Mucosa of stomach (tissue), 1 donor: ENCODE data around the gene PIK3CB.
"Not testable (repeated sequence)": the region's sequence is repeated elsewhere in the genome, so short reads cannot be mapped to it uniquely, and the experiment has no call there.

ENCODE experiments used
- H3K27me3 ChIP-seq: one replicate; pipeline ENCODE4 v1.7.0; 2013; ENCODE audit warnings: mild to moderate bottlenecking, low read length; ENCODE audit not compliant: control insufficient read depth, insufficient read depth
- H3K36me3 ChIP-seq: one replicate; pipeline ENCODE4 v1.7.0; 2013; ENCODE audit warnings: low read length; ENCODE audit not compliant: control insufficient read depth, insufficient read depth
- H3K4me1 ChIP-seq: one replicate; pipeline ENCODE4 v1.7.0; 2013; ENCODE audit warnings: mild to moderate bottlenecking, low read length; ENCODE audit not compliant: control insufficient read depth, insufficient read depth
- H3K4me3 ChIP-seq: one replicate; pipeline ENCODE4 v1.7.0; 2013; ENCODE audit warnings: low read length
- H3K9ac ChIP-seq: one replicate; pipeline ENCODE4 v1.7.0; 2013; ENCODE audit warnings: mild to moderate bottlenecking, low read length, moderate library complexity
- H3K9me3 ChIP-seq: one replicate; pipeline ENCODE4 v1.7.0; 2013; ENCODE audit warnings: mild to moderate bottlenecking, low read length, moderate library complexity; ENCODE audit not compliant: control insufficient read depth
- donor health status: Pancreatic carcinoma.

PIK3CB gene

DNA sequence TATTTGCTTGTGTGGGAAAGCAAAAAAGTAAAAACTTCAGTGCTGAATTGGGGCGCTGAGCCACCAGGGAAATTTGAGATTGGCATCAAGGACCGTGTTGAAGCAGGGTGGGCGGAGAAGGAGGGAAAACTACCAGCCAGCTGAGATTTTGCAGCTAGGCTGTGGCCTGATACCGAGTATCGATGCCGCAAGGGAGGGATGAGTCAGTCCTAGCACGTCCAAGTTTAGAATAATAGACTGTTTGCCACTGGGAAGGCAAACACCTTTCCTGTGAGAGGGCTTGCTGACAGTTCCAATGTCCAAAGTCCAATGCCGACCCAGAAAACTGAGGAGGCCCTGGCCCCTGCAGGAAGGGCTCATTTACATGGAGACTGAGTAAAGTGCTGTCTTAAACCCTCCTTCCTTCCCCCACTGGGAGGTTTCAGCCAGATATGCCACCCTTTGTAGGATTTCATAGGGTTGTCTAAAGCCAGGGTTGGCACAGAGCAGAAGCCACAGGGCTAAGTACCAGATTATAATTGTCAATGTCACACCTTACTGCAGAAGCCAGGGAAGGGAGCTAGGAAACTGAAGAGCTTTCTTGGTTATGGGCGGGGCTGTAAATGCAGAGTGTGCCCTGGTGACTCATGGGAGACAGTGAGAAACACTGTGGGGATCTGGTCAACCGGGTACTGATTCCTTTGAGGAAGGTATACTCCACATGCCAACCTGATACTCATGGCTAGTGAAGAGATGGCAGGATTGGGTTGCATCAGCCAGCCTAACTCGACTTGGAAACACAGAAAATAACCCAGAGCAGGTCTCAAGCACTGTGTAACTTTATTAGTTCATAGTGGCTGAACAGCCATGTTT, 28.4 kb upstream of the PIK3CB start:
- H3K4me3 ChIP-seq = no peak overlapping the region
- peaks cover 24% of the 10 kb centered on the region for H3K4me1 ChIP-seq
- H3K9ac ChIP-seq = peak overlapping the region; percentile 38
- H3K36me3 ChIP-seq = no peaks in the 10 kb centered on the region
- H3K27me3 ChIP-seq = no peaks in the 10 kb centered on the region
- H3K9me3 ChIP-seq = no peaks in the 10 kb centered on the region

DNA sequence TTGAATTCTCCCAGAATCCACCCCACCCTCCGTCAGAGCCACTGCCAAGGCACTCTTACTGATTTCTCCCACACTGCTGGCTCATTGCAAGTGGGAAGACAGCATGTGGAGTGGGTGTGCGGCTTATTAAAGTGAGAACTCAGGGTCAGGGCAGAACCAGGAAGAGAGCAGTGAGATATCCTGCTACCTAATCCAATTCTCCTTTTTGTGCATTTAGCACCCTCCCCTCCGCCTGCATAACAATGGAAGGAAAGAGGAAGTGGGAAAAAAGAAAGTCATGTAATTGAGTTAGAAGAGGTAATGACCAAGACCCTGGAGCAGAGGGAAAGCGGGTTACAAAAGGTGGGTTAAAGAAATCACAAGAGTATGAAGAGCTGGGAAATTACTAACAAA, 27.8 kb upstream of the PIK3CB start:
- H3K27me3 ChIP-seq = no peaks in the 10 kb centered on the region
- no peaks in the 10 kb centered on the region for H3K9me3 ChIP-seq
- peak overlapping the region; percentile 38 for H3K9ac ChIP-seq
- H3K4me1 ChIP-seq = peaks cover 24% of the 10 kb centered on the region
- no peaks in the 10 kb centered on the region for H3K36me3 ChIP-seq
- no peak overlapping the region for H3K4me3 ChIP-seq

DNA sequence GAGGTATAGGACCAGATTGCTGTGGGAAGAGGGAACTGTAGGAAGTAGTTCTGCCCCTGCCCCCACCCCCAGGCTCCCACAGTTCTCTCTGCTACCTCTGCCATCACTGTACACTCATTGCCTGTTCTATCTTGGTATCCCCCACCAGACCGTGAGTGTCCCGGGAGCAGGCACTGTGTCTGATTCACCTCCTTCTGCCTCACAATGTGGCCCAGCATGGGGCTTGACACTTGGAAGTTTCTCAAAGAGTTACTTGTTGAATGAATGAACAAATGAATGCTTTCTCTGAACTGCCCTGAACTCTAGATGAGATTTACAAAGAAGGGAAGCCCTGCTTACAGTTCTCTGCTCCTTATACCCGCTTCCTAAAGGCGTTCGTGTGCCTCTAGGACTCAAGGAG, 27.1 kb upstream of the PIK3CB start:
- Histone ChIP-seq H3K4me1 (peaks cover 24% of the 10 kb centered on the region), H3K27me3 (no peaks in the 10 kb centered on the region), H3K9ac (peak overlapping the region; percentile 38), H3K9me3 (no peaks in the 10 kb centered on the region), H3K36me3 (no peaks in the 10 kb centered on the region), H3K4me3 (no peak overlapping the region)

DNA sequence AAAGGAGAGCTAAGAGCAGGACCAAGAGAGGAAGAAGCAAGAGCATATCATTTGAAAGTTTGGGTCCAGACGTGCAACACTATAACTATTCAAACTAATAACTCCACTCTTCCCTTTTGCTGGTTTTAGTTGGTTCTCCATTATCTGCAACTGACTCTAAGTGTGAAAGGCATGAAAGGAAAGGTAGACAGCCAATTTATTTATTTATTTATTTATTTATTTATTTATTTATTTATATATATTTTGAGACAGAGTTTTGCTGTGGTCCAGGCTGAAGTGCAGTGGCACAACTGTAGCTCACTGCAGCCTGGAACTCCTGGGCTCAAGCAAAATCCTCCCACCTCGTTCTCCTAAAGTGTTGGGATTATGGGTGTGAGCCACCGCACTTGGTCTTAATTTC, 22.1 kb upstream of the PIK3CB start:
- H3K4me1 ChIP-seq = peaks cover 4% of the 10 kb centered on the region
- H3K9me3 ChIP-seq = no peaks in the 10 kb centered on the region
- H3K4me3 ChIP-seq = no peak overlapping the region
- H3K27me3 ChIP-seq = no peaks in the 10 kb centered on the region
- H3K9ac ChIP-seq = no peak overlapping the region
- no peaks in the 10 kb centered on the region for H3K36me3 ChIP-seq

DNA sequence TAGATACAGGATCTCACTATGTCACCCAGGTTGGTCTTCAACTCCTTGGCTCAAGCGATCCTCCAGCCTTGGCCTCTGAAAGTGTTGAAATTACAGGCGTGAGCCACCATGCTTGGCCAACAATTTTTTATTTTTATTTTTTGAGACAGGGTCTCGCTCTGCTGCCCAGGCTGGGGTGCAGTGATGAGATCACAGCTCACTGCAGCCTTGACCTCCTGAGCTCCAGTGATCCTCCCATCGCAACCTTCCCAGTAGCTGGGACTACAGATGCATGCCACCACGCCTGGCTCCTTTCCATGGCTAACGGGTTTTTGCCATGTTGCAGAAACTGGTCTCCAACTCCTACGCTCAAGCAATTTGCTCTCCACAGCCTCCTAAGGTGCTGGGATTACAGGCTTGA, 20.2 kb upstream of the PIK3CB start:
- Histone ChIP-seq H3K4me3 (no peak overlapping the region), H3K27me3 (no peaks in the 10 kb centered on the region), H3K36me3 (no peaks in the 10 kb centered on the region), H3K4me1 (no peaks in the 10 kb centered on the region), H3K9ac (no peak overlapping the region), H3K9me3 (no peaks in the 10 kb centered on the region)

DNA sequence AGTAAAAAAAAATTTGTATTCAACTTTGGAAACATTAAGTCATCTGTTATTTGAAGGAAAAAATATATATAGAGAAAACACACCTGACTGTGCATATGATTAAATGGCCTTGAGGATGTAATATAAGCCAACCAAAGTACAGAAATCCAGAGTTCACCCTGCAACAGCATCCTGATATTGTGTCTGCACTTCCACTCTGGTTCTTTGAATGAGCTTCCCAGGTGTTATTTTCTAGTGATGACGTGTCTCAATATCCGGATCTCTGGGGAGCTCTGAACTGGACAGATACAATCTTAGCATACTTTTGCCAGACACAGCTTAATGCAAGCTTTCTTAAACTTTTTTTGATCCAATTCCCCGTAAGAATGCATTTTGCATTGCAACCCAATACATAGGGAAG, 19.5 kb upstream of the PIK3CB start:
- Histone ChIP-seq H3K9me3 (no peaks in the 10 kb centered on the region), H3K9ac (no peak overlapping the region), H3K36me3 (no peaks in the 10 kb centered on the region)

DNA sequence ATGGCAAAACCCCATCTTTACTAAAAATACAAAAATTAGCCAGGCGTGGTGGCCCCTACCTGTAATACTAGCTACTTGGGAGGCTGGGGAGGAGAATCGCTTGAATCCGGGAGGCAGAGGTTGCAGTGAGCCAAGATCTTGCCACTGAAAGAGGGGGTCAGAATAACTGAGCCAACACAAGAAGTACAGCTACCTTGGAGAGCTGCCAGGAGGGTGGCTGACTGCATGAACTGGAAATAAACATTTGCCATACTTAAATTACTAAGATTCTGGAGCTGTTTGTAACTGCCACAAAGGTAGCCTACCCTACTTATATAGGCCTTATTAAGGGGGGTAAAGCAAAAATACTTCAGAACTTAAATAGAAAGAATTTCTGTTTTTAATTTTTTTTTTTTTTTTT, 15.4 kb upstream of the PIK3CB start:
- H3K9me3 ChIP-seq = no peaks in the 10 kb centered on the region
- no peaks in the 10 kb centered on the region for H3K36me3 ChIP-seq
- no peaks in the 10 kb centered on the region for H3K4me1 ChIP-seq
- no peaks in the 10 kb centered on the region for H3K27me3 ChIP-seq
- H3K4me3 ChIP-seq = no peak overlapping the region
- H3K9ac ChIP-seq = no peak overlapping the region

More for the DNA sequence above, 19.5 kb upstream of the PIK3CB start:
- H3K4me3 ChIP-seq = no peak overlapping the region
- H3K4me1 ChIP-seq = no peaks in the 10 kb centered on the region
- H3K27me3 ChIP-seq = no peaks in the 10 kb centered on the region

DNA sequence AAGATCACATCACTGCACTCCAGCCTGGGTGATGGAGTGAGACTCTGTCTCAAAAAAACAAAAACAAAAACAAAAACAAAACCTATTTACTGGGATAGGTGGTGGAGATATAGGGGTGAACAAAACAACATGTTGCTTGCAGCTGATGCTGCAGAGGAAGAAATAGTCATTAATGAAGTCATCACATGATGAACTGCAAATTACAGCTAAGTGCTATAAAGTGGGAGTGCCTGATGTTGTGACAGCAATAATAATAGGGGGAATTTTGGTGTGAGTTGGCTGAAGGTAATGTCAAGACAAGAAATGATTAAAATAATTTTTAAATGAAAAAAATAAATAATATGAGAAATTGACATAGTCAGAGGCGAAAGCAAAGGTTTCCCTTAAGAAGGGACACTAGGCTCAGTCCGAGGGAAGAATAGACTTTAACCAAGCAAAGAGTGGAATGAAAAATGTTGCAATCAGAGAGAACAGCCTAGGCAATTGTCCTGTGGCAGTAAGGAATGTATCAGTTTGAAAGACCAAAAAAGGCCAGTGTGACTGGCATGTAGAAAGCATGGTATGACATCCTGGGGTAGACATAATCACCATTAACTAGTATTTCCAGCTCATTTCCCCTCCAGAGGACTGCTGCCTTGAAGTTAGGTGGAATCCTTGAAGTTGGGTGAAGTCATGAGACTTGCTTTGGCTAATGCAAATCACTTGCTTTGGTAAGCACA, 14.7 kb upstream of the PIK3CB start:
- H3K27me3 ChIP-seq = no peaks in the 10 kb centered on the region
- no peaks in the 10 kb centered on the region for H3K36me3 ChIP-seq
- no peaks in the 10 kb centered on the region for H3K4me1 ChIP-seq
- no peak overlapping the region for H3K9ac ChIP-seq
- H3K4me3 ChIP-seq = no peak overlapping the region
- no peaks in the 10 kb centered on the region for H3K9me3 ChIP-seq

DNA sequence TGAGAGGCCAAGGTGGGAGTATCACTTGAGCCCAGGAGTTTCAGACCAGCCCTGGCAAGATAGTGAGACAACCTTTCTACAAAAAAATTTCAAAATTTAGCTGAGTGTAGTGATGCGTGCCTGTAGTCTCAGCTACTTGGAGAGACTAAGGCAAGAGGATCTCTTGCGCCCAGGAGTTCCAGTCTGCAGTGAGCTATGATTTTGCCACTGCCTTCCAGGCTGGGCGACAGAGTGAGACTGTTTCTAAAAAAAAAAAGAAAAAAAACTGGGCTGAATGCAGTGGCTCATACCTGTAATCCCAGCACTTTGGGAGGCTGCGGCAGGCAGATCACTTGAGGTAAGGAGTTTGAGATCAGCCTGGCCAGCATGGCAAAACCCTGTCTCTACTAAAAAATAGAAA, 14.0 kb upstream of the PIK3CB start:
- Histone ChIP-seq H3K4me3 (no peak overlapping the region), H3K27me3 (no peaks in the 10 kb centered on the region)

DNA sequence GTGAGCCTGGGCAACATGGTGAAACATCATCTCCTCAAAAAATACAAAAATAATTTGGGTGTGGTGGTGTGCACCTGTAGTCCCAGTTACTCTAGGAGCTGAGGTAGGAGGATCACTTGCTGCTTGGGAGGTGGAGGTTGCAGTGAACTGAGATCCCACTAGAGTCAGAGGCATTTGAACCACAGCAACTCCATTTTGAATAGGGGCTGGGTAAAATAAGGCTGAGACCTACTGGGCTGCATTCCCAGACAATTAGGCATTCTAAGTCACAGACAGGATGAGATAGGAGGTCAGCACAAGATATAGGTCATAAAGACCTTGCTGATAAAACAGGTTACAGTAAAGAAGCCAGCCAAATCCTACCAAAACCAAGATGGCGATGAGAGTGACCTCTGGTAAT, 12.1 kb upstream of the PIK3CB start:
- not testable (repeated sequence) for H3K9ac ChIP-seq, H3K4me1 ChIP-seq, H3K4me3 ChIP-seq, H3K36me3 ChIP-seq, H3K9me3 ChIP-seq, H3K27me3 ChIP-seq

More for the DNA sequence above, 14.0 kb upstream of the PIK3CB start:
- no peaks in the 10 kb centered on the region for H3K4me1 ChIP-seq
- H3K36me3 ChIP-seq = no peaks in the 10 kb centered on the region
- no peaks in the 10 kb centered on the region for H3K9me3 ChIP-seq
- no peak overlapping the region for H3K9ac ChIP-seq

DNA sequence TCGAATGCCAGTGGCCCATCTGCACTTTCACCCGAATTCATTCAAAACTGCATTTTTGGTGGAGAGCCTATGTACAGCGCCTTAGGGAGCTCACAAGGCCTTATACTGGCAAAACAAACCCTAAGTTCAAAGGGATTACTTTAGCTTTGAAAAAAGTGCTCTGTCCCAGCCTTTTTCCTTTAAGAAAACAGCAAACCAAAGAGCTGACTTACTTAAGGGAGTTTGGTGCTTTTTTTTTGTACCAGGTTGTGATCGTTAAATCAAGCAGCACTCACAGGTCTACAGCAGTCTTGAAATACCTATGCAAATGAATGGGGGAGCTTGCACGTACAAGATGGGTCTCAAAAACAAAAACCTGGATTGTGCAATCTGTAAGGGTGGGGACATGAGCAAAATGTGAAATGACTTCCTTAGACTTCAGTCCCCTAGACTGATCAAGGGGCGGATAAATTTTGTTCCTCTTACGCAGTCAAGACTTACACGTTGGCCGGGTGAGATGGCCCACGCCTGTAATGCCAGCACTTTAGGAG, 11.6 kb upstream of the PIK3CB start:
- Histone ChIP-seq H3K4me1 (no peaks in the 10 kb centered on the region), H3K36me3 (no peaks in the 10 kb centered on the region), H3K27me3 (no peaks in the 10 kb centered on the region), H3K9me3 (no peaks in the 10 kb centered on the region), H3K9ac (no peak overlapping the region), H3K4me3 (no peak overlapping the region)

DNA sequence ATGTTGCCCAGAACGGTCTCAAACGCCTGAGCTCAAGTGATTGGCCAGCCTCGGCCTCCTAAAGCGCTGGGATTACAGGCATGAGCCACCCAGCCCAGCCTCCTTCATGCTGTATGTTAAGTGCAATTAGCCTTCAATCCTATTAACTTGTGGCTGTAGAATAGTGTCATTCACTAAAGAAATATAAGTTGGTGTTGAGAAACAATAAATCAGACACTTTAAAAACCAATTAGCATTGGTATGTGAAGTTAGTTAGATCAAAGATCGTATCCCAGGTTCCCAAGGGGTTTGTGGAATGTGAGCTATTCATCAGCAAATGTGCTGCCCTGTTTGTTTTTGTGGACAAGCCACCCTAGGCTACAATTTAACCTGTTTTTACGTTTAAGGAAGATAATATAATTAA, 11.0 kb upstream of the PIK3CB start:
- H3K4me1 ChIP-seq = no peaks in the 10 kb centered on the region
- H3K4me3 ChIP-seq = no peak overlapping the region
- no peak overlapping the region for H3K9ac ChIP-seq
- no peaks in the 10 kb centered on the region for H3K9me3 ChIP-seq
- no peaks in the 10 kb centered on the region for H3K36me3 ChIP-seq
- no peaks in the 10 kb centered on the region for H3K27me3 ChIP-seq
